ENCODE measurements around the gene SPATA1.

GRCh38 chr1:84573481-84573966, 67.3 kb downstream of the SPATA1 start:
- TF ChIP-seq RAD21 (IDR thresholded peaks at IDR 0.05; ENCODE audit: low read length) (no peak), CTCF (conservative IDR thresholded peaks at IDR 0.05; ENCODE audit: low read depth, low read length) (no peak), BHLHE40 (IDR thresholded peaks at IDR 0.05; ENCODE audit: low read depth, low read length) (no peak), RCOR1 (IDR thresholded peaks at IDR 0.05; ENCODE audit: insufficient replicate concordance, low read length) (no peak), POLR2A (IDR thresholded peaks at IDR 0.05; ENCODE audit: low read depth, low read length) (no peak), CEBPB (IDR thresholded peaks at IDR 0.05; ENCODE audit: low read depth, low read length) (no peak), FOS (IDR thresholded peaks at IDR 0.05; ENCODE audit: low read depth, low read length) (no peak), MAZ (IDR thresholded peaks at IDR 0.05; ENCODE audit: borderline replicate concordance, low read depth, low read length) (no peak), MAFK (IDR thresholded peaks at IDR 0.05; ENCODE audit: low read depth, low read length) (no peak), SMC3 (IDR thresholded peaks at IDR 0.05; ENCODE audit: low read depth, low read length) (no peak), RFX5 (IDR thresholded peaks at IDR 0.05; ENCODE audit: low read depth, low read length) (no peak), NFE2L2 (IDR thresholded peaks at IDR 0.05; ENCODE audit: low read depth, low read length) (no peak), USF2 (IDR thresholded peaks at IDR 0.05; ENCODE audit: low read depth, low read length) (no peak)
